ENCODE measurements around the gene ASTN2.

- no peak for TF ChIP-seq POLR2AphosphoS5 (IDR thresholded peaks at IDR 0.05)
- TF ChIP-seq, protein P1, sequence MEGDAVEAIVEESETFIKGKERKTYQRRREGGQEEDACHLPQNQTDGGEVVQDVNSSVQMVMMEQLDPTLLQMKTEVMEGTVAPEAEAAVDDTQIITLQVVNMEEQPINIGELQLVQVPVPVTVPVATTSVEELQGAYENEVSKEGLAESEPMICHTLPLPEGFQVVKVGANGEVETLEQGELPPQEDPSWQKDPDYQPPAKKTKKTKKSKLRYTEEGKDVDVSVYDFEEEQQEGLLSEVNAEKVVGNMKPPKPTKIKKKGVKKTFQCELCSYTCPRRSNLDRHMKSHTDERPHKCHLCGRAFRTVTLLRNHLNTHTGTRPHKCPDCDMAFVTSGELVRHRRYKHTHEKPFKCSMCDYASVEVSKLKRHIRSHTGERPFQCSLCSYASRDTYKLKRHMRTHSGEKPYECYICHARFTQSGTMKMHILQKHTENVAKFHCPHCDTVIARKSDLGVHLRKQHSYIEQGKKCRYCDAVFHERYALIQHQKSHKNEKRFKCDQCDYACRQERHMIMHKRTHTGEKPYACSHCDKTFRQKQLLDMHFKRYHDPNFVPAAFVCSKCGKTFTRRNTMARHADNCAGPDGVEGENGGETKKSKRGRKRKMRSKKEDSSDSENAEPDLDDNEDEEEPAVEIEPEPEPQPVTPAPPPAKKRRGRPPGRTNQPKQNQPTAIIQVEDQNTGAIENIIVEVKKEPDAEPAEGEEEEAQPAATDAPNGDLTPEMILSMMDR (IDR thresholded peaks at IDR 0.05): no peak
- TF ChIP-seq POLR2A (IDR thresholded peaks at IDR 0.05): no peak
These were observed 11.4 kb downstream of the ASTN2 start for GRCh38 chr9:117403403-117403811.

Measured in prostate gland (tissue), 2 donors.